Measurements from ENCODE around the gene STEAP3. TPM values are rescaled to one million over a fixed set of nuclear protein-coding genes. Genes with fewer than 3 reads are reported as not detected.

STEAP3 gene
- total and polyA plus RNA-seq, 2 donors (not counting 3 experiments of a cell fraction or from before 2014, with no cell fraction given): 8.6 to 17.4 TPM

- peaks cover 36% of the 10 kb centered on the region for H3K4me1 ChIP-seq (ENCODE audit: control insufficient read depth, extremely low read depth, insufficient read depth, low read length)
- CTCF ChIA-PET: interaction anchor here (0.6 to 5.9 kb wide), 8 partner anchors 9 to 1209 kb away, joined by 3 to 32 read pairs (median 4); partner anchors contain the start of gene STEAP3
Measured at GRCh38 chr2:119255760-119256581, 32.3 kb downstream of the STEAP3 start.

More at GRCh38 chr2:119255760-119256581, 32.3 kb downstream of the STEAP3 start:
- TF ChIP-seq MYC (IDR thresholded peaks at IDR 0.05; ENCODE audit: low read depth, low read length): no peak
- TF ChIP-seq FOS (IDR thresholded peaks at IDR 0.05; ENCODE audit: borderline replicate concordance, insufficient read depth, low read length): peak; percentile 91
- TF ChIP-seq GATA2 (IDR thresholded peaks at IDR 0.05; ENCODE audit: insufficient read depth, insufficient read length, low read depth, low read length): peak; percentile 84
- TF ChIP-seq EZH2 (IDR thresholded peaks at IDR 0.05; ENCODE audit: borderline replicate concordance, low read depth, low read length, severe bottlenecking): no peak
- no peak for TF ChIP-seq POLR2A (IDR thresholded peaks at IDR 0.05; ENCODE audit: low read depth, low read length)
- peak; percentile 50 for TF ChIP-seq POLR2AphosphoS5 (IDR thresholded peaks at IDR 0.05; ENCODE audit: insufficient read depth, low read depth, low read length)
- peak; percentile 79 for TF ChIP-seq JUN (IDR thresholded peaks at IDR 0.05; ENCODE audit: borderline replicate concordance, insufficient read depth, insufficient read length, low read depth)
- TF ChIP-seq CTCF (IDR thresholded peaks at IDR 0.05; ENCODE audit: extremely low read depth in 1 of 2, insufficient read depth in 1 of 2, low read depth in 1 of 2, low read length in 2 of 2): no peak
- Histone ChIP-seq H3K9me1 (replicated peaks; ENCODE audit: control insufficient read depth, extremely low read depth, insufficient read depth, low read length) (no peaks in the 10 kb centered on the region), H3K79me2 (ENCODE audit: control insufficient read depth, insufficient read depth, low read length) (peaks cover 2% of the 10 kb centered on the region), H3K9me3 (replicated peaks; ENCODE audit: control insufficient read depth, insufficient read depth, low read length) (no peaks in the 10 kb centered on the region), H3K27me3 (ENCODE audit: control insufficient read depth in 2 of 2, insufficient read depth in 2 of 2, low read length in 2 of 2) (no peaks in the 10 kb centered on the region), H3K27ac (ENCODE audit: insufficient read depth, low read depth, low read length) (peak overlapping the region; percentile 68), H4K20me1 (replicated peaks; ENCODE audit: control insufficient read depth, extremely low read depth, insufficient read depth, low read length) (no peaks in the 10 kb centered on the region), H3K4me3 (replicated peaks in 1 of 3; ENCODE audit: insufficient read depth in 1 of 3, low read depth in 1 of 3, low read length in 3 of 3) (no peak overlapping the region), H3K9ac (replicated peaks; ENCODE audit: extremely low read depth, insufficient read depth, low read length) (peak overlapping the region; percentile 30), H2AFZ (ENCODE audit: low read depth, low read length) (peak overlapping the region; percentile 24), H3K36me3 (ENCODE audit: control insufficient read depth in 2 of 2, extremely low read depth in 1 of 2, insufficient read depth in 2 of 2, low read length in 2 of 2) (no peaks in the 10 kb centered on the region), H3K4me2 (ENCODE audit: insufficient read depth, low read length) (peak overlapping the region; percentile 23)
- dilution Hi-C loops (cut with MboI; ENCODE audit: extremely low pct_ligation_motif_present, low sequenced_read_pairs): no loop called here
- DNase-seq (ENCODE audit: low read depth, low spot score) (peak; percentile 92), FAIRE-seq (peak; percentile 100)
- intact Hi-C loops (cut with micrococcal nuclease): loop anchor here (10.0 kb wide), 1 partner anchor 109 kb away; the partner anchor contains the start of genes C2orf76 and DBI
- POLR2A ChIA-PET: no interaction called here
- BruUV-seq (replicated peaks): no TSS peak
